Measurements from ENCODE around the gene F10.

DNA sequence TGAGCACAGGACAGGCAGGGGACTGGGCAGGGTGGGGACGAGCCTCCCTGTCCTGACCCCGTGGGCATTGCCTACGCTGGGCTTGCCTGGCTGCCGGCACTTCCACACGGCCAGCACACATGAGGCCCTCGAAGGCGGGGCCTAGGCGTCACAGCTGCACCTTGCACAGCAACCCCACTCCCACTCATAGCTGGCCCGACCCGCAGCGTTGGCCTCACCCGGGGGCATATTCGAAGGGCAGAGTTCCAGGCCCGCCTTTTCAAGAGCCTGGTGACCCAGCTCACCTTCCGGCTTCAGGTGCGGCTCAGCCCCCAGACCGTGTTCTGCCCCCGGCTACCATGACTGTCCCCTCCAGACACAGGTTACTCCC lies 19.0 kb downstream of the F10 start:
- no peak for TF ChIP-seq NFRKB (IDR thresholded peaks at IDR 0.05)
- TF ChIP-seq ZBTB20 (CRISPR knock-in tag; IDR thresholded peaks at IDR 0.05; ENCODE audit: borderline replicate concordance, low read depth) = no peak
